Spleen (tissue), 7 donors: ENCODE measurements around the gene TUBA3D.
"Not testable (repeated sequence)": the region's sequence is repeated elsewhere in the genome, so short reads cannot be mapped to it uniquely, and the experiment has no call there.

ENCODE experiments used
- POLR2A ChIP-seq, 3 donors: fragments of 450-650 bp; IDR thresholded peaks; one replicate each; pipeline ENCODE4 v1.5.1; 2017; ENCODE audit warnings: antibody characterized with exemption in 3 of 3, mild to moderate bottlenecking in 1 of 3
- POLR2AphosphoS5 ChIP-seq, 3 donors: sonication (generic); formaldehyde crosslinking; IDR thresholded peaks; one replicate each; pipeline ENCODE4 v1.5.1; 2017; ENCODE audit warnings: antibody characterized with exemption in 3 of 3
- TF ChIP-seq, protein P1 (sequence below), 11 experiments: fragments of 200-600 bp in 7 of 11; fragments of 450-650 bp in 4 of 11; sonication (generic) in 4 of 11; IDR thresholded peaks in 8 of 11; conservative IDR thresholded peaks in 3 of 11; 1 replicate in 7 of 11; 2 replicates in 4 of 11; pipeline versions ENCODE4 v1.4.0 to v1.8.0; 2016 to 2021; ENCODE audit warnings: antibody characterized with exemption in 11 of 11, inconsistent platforms in 4 of 11, mild to moderate bottlenecking in 1 of 11
- donor health status: DM: no; HTN: no; CAD: no; lungs with moderate emphysema.
- donor health status: DM: no; HTN: no; CAD: no.
- donor health status: DM: no; HTN: no; CAD: no.

DNA sequence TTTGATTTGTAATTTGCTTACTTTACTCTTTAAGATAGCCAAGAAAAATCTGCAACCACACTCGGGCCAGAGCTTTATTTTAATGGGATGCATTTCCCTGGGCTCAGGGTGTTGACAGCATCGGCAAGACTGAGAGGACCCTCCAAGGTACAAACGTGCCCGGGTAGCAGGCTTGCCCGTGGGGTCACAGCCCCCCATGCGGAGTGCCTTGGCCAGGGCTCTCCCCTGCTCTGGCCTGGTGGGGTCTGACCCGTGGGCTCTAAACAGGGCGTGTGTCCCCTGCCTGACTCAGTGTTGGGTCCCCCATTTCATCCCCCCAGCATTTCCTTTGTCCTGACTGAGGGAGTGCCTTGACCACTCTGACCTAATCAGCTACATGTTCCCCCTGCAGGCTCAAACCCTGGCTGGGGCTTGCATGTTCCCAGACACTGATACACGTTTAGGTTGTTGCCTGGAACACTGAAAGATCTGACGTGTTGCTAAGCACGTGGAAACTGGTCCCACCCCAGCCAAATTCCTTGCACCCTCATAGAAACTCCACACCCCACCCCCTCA, 9.1 kb downstream of the TUBA3D start:
- TF ChIP-seq, protein P1, sequence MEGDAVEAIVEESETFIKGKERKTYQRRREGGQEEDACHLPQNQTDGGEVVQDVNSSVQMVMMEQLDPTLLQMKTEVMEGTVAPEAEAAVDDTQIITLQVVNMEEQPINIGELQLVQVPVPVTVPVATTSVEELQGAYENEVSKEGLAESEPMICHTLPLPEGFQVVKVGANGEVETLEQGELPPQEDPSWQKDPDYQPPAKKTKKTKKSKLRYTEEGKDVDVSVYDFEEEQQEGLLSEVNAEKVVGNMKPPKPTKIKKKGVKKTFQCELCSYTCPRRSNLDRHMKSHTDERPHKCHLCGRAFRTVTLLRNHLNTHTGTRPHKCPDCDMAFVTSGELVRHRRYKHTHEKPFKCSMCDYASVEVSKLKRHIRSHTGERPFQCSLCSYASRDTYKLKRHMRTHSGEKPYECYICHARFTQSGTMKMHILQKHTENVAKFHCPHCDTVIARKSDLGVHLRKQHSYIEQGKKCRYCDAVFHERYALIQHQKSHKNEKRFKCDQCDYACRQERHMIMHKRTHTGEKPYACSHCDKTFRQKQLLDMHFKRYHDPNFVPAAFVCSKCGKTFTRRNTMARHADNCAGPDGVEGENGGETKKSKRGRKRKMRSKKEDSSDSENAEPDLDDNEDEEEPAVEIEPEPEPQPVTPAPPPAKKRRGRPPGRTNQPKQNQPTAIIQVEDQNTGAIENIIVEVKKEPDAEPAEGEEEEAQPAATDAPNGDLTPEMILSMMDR (IDR thresholded peaks at IDR 0.05 in 8 of 11, conservative IDR thresholded peaks at IDR 0.05 in 3 of 11) = not testable (repeated sequence)
- not testable (repeated sequence) for TF ChIP-seq POLR2A, POLR2AphosphoS5 (IDR thresholded peaks at IDR 0.05)
